Fibroblast of gingiva (primary cell): Measurements from ENCODE around the gene MANBA.
"Not testable (repeated sequence)": the region's sequence is repeated elsewhere in the genome, so short reads cannot be mapped to it uniquely, and the experiment has no call there.

ENCODE experiments used
- DNase-seq: peaks from one replicate; pipeline ENCODE4 v3.0.0-alpha.2; 2011; ENCODE audit warnings: low read depth

Gene MANBA

DNA sequence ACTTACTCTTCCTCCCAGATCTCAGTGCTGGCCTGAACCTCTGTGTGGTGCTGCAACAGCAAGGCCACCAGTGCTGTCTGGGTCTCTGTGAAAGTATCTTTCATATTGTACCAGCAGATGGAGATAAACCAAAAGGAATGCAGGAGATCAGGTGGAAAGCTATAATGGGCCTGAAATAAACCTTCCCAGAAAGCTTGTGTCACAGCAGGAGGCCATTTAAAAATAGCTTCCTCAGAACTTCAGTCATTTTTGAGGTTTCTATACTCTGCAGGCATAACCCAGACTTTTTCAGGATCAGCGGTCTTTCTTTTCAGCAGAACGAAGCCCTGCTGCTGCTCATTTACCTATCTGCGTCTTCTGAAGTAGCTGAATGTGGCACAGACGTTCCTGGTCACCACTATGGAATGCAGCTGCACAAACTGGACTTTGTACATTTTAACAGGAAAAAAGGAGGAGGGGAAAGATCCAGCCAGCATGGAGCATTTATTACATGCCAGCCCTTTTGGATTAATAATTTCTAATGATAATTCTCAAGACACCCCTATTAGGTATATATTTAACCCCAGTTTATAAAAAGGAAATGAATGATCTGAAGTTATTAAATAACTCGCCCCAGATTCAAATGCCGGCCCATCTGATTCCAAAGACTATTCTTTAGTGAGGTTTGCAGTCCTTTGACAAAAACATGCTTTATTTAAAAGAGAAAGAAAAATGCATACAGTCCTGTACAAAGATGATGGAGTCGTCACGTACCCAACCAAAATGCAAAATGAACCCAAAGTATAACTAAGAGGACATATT lies 139.9 kb downstream of the MANBA start:
- peak; percentile 76 for DNase-seq

- DNase-seq, result not testable (repeated sequence)
Observed at GRCh38 chr4:102619776-102620631, 140.8 kb downstream of the MANBA start.

GRCh38 chr4:102619021-102619420 lies 141.7 kb downstream of the MANBA start:
- DNase-seq, result not testable (repeated sequence)

- no peak for DNase-seq
Observed at GRCh38 chr4:102616636-102617035, 144.1 kb downstream of the MANBA start.

DNA sequence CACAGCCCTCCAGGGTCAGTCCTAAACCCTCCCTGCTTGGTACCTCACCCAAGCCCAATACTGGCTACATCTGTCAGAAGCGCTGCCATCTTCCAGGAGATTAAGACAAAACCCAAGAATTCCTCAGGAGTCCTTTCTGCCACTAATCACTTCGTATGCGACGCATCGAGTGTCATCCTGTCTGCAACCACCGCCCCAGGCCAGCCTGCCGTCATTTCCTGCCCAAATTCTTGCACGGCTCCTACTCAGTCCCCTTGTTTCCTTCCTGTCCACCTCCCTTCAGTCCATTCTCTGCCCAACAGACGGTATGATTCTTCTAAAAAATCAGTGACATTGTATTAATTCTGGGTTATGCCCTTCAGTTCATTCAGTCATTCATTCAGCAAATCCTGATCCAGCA lies 146.0 kb downstream of the MANBA start:
- no peak for DNase-seq

DNA sequence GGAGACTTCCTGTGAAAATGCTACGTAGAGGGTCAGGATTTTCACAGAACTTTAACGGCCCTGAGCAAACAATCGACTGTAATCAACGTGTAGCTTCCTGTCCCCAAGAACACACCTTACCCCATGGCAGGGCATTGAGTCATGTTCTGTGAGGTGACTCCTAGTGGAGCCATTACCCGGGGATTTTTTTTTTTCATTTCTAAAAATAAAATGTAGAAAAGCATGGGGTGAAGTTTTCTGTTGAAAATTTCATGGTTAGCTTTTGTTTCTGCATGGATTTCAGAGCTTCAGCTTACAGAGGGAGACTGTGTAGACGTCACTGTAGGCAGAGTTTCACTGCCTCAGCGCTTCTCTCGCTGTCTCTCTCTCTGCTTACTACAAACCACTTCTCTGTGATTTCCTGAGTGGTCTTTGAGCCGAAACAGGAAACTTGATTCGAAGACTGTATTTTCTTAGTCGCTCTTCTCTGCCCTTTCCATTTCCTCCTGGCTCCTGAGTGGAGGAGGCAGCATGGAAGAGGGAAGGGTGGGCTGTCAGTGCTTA lies 147.9 kb downstream of the MANBA start:
- DNase-seq, result no peak

- no peak for DNase-seq
Observed at GRCh38 chr4:102612210-102612609, 148.6 kb downstream of the MANBA start.

DNA sequence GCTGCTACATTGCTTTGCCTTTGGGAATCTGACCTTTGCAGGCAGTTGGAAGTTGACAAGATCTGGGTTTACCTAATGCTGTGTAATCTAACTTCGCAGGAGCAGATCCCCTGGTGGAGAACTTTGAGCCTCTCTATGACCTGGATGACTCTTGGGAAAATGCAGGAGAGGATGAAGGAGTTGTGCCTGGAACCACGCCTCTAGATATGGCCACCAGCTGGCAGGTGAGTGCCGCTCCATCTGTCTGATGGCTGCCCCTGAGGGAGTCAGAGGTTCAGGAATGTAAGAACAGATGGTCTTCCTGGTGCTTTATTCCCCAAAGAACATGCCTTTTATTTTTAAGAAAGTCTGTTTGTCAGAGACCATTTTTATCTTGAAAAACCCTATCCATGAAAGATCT lies 150.3 kb downstream of the MANBA start:
- DNase-seq, result no peak

DNA sequence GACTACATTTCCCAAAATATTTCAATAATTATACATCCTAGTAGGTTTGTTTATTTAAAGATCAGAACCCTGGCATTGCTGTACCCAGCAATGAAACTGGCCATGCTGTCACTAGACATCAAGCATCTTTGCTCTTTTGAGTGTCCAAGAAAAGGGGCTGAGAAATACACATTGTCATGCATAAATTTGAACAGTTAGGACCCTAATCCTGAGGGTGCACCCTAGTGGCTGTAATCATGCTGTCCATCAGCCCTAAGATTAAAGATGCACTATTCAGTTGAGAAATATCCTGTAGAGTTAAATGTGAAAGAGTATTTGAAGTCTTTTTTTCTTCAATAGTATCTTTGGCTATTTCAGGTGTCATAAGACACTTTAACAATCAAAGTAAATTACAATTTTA lies 150.8 kb downstream of the MANBA start:
- DNase-seq, result no peak

DNA sequence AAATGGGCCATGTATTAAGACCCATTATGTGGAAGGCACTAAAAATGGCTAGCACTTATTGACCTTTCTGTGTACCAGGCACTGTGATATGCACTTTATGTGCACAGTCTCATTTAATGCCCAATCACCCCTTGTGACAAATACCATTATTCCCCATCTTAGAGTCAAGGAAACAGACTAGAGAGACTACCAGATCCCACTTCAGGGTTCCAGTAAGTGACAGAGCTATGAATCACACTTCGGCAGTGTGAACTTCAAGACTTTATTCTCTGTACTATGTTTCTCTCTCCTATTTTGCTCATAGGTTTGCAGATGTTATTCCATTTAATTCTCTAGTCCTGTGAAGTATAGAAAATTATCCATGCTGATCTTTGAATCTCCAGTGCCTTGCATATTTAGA lies 152.6 kb downstream of the MANBA start:
- no peak for DNase-seq

GRCh38 chr4:102606846-102607450 lies 153.8 kb downstream of the MANBA start:
- DNase-seq, result no peak

- DNase-seq, result no peak
Observed at GRCh38 chr4:102606261-102606660, 154.5 kb downstream of the MANBA start.

DNA sequence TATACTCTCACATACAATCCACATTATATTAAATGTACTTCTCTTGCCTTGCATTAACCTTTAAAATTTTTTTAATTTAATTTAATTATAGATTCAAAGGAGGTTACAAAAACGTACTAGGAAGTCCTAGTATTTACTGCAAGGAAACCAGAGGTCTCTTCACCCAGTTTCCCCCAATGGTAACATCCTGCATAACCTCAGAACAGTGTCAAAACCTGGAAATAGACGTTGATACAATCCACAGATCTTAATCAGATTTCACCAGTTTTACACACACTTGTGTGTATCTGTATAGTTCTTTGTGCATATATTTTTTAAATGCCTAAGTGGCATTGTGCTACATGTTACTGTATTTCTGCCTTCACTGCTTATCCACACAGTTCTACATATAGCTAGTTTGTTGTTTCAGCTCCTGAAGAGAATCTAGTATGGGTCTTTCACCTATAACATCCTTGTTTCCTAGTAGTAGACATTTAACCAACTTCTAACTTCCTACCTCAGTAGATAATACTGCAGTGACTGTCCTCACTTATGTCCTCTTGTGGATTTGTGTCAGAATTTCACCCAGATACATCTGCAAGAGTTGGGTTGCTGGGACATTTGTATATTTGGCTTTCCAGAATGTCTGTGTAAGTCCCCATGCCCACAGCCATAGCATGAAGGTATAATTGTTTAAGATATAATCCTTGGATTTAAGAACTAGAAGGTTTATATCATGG lies 156.4 kb downstream of the MANBA start:
- DNase-seq, result no peak

DNA sequence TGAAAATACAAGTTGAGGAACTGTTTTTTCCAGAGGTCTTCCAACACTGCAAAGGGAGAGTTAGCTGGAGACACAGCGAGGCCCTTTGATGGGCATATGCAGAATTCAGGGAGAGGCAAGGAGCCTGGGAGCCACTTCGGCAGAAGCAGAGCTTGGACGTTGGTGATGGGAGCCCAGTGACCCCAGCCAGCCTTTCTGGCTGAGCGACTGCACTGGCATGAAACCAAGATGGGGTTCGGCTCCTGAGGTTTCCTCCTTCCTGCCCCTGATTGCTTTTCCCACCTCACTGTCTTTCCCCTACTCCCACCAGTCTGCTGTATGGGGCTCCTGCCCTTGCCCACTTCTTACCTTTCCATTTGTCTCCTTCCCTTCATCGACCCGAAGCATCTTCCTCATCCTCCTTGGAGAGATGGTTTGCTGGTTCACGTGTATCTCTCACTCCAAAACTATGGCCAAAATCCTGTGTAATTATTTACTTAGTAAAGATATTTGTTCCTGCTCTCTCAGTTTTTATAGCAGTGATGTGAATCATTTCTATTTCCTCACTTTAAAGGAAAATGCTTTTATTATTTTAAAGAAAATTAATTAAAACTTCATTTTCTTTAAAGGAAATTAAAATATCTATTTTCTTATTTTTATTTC lies 159.1 kb downstream of the MANBA start:
- no peak for DNase-seq

- no peak for DNase-seq
Observed at GRCh38 chr4:102600689-102601088, 160.1 kb downstream of the MANBA start.

DNA sequence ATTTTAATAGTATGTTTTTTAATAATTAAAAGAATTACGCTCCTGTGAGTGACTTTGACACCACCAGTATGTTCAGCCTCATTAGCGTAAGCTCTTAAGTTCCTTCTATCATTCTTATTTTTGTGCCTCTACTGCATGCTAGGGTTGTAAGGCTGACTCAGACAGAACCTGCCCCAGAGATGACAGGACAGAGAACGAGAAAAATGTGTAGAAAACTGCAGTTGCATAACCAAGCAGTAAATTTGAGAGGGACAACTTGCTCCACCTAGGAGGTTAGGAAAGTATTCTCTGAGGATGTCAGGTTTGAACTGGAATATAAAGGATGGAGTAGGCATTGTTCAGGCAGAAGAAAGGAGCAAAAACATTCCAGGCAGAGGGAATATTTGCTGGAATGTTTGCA lies 160.9 kb downstream of the MANBA start:
- no peak for DNase-seq

GRCh38 chr4:102599455-102599854 lies 161.3 kb downstream of the MANBA start:
- peak; percentile 6 for DNase-seq

DNA sequence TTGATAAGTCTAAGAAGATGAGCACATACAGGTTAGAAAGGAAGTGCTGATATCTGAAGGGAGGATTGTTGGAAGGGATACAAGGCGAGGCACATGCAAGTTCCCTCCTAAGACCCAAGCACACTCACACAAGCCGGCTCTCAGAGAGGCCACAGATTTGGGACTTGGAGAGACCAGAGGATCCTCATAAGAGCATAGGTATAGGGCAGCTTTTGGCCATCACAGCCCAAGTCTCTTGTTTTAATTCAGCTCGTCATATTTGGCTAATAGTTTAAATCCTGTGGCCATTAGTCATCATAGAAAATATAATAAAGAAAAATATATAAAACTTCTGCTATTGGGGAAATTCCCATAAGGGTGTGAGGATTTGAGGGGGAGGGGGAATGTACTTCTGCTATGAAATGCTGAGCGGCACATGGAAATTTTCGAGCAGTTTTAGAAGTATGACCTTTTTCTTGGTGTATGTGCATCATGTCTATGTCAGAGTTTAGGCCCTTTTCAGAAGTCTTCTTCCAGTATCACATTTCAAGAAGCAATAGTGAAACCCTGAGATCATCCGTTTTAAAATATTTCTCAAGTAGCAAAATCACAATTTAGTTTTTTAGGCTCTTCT lies 161.9 kb downstream of the MANBA start:
- peak; percentile 18 for DNase-seq

DNA sequence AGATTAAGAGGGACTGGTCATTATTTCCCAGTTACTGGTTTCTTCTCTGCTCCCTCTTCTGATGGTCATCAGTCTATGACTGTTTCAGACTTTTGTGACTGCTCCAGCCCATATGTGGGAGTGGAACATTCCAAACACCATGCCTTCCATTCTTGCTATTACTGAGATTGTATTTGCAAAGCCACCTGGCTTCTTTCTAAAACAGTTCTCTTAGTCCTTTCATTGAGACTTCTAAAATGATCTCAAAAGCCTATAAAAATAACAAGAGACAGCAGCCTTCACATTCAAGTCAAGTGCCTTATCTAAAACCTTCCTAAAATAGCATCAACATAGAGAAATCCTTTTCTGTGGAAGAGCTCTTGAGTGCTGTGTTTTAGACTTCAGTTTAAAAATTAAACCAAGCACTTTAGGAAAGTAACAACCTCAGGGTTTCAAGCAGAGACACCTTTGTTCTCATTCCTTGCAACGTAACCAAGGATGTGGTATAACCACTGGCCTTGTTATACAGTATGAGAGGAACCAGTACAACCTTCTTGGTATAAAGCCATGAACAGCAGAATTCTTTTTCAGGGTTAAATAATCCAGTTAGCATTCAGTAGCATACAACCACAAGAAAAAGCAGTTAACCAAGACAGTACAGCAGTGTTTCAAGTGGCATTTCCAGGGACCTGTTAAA lies 162.5 kb downstream of the MANBA start:
- no peak for DNase-seq

GRCh38 chr4:102596532-102596931 lies 164.2 kb downstream of the MANBA start:
- DNase-seq, result no peak
